IMR-90 (cell line): ENCODE results near the gene ZNF532. TPM values are rescaled to one million over a fixed set of nuclear protein-coding genes. Genes with fewer than 3 reads are reported as not detected.

Experiments
- ATAC-seq: fragments of 200-7000 bp; cut with Tn5 transposase; 2 replicates; pipeline ENCODE4 v1.9.1; 2020; ENCODE audit warnings: low read depth, mild to moderate bottlenecking, moderate library complexity
- BruUV-seq: library from RNA; stranded (reverse); fragments of 400-500 nt; replicated peaks from 2 replicates; lab custom pipeline; 2021; lab: Mats Ljungman, UMichigan
- CTCF ChIA-PET: fragments of 300-600 bp; formaldehyde crosslinking; extraction: SDS; loops from one replicate; lab custom pipeline; 2021; ENCODE audit warnings: antibody characterized with exemption; lab: Yijun Ruan, JAX
- POLR2A ChIA-PET: fragments of 300-600 bp; sonication (Branson Sonifier 250); formaldehyde crosslinking; loops from one replicate; lab custom pipeline; 2022; ENCODE audit warnings: antibody characterized with exemption; ENCODE audit not compliant: unreplicated experiment; lab: Charles Lee
- DNase-seq: peaks from one replicate; pipeline ENCODE4 v3.0.0; 2013
- H2AFZ ChIP-seq: replicated peaks from 2 replicates; pipeline ENCODE3; 2013; ENCODE audit warnings: low read length, mild to moderate bottlenecking; ENCODE audit not compliant: poor library complexity
- H2AK5ac ChIP-seq: 2 replicates; pipeline ENCODE4 v1.6.1; 2013; ENCODE audit warnings: low read depth, low read length, inconsistent platforms
- H2AK9ac ChIP-seq: replicated peaks from 2 replicates; pipeline ENCODE3; 2013; ENCODE audit warnings: mild to moderate bottlenecking, low read depth, low read length, moderate library complexity; ENCODE audit not compliant: poor library complexity
- H2BK120ac ChIP-seq: 2 replicates; pipeline ENCODE4 v1.6.1; 2013; ENCODE audit warnings: low read depth, low read length, inconsistent platforms
- H2BK15ac ChIP-seq: 3 replicates; pipeline ENCODE4 v1.6.1; 2013; ENCODE audit warnings: low read depth, low read length, inconsistent platforms
- H2BK20ac ChIP-seq: 2 replicates; pipeline ENCODE4 v1.6.1; 2013; ENCODE audit warnings: low read depth, mild to moderate bottlenecking, inconsistent platforms, low read length, moderate library complexity
- H2BK5ac ChIP-seq: 2 replicates; pipeline ENCODE4 v1.6.1; 2013; ENCODE audit warnings: mild to moderate bottlenecking, low read depth, low read length, inconsistent platforms; ENCODE audit not compliant: poor library complexity, severe bottlenecking
- H3K14ac ChIP-seq: replicated peaks from 2 replicates; pipeline ENCODE4 v1.6.1; 2013; ENCODE audit warnings: low read depth, low read length, inconsistent platforms
- H3K18ac ChIP-seq: 2 replicates; pipeline ENCODE4 v1.6.1; 2013; ENCODE audit warnings: low read depth, low read length, control low read depth
- H3K23ac ChIP-seq: 2 replicates; pipeline ENCODE4 v1.6.1; 2013; ENCODE audit warnings: low read depth, low read length, inconsistent platforms
- H3K27ac ChIP-seq: 2 replicates; pipeline ENCODE4 v1.5.1; 2013; ENCODE audit warnings: mild to moderate bottlenecking, control low read depth, low read length; ENCODE audit not compliant: insufficient read depth
- H3K27me3 ChIP-seq: 2 replicates; pipeline ENCODE4 v1.6.1; 2013; ENCODE audit warnings: low read length; ENCODE audit not compliant: control insufficient read depth, insufficient read depth
- H3K36me3 ChIP-seq: 2 replicates; pipeline ENCODE4 v1.6.1; 2013; ENCODE audit warnings: low read length, mixed read lengths; ENCODE audit not compliant: control insufficient read depth, insufficient read depth
- H3K4ac ChIP-seq: 2 replicates; pipeline ENCODE4 v1.6.1; 2013; ENCODE audit warnings: low read depth, low read length, inconsistent platforms
- H3K4me1 ChIP-seq: 2 replicates; pipeline ENCODE4 v1.6.1; 2013; ENCODE audit warnings: low read length, mixed read lengths; ENCODE audit not compliant: control insufficient read depth, insufficient read depth
- H3K4me2 ChIP-seq: 2 replicates; pipeline ENCODE4 v1.6.1; 2013; ENCODE audit warnings: low read depth, mild to moderate bottlenecking, control low read depth, low read length, moderate library complexity
- H3K4me3 ChIP-seq: 2 replicates; pipeline ENCODE4 v1.5.1; 2013; ENCODE audit warnings: low read depth, mild to moderate bottlenecking, control low read depth, low read length, moderate library complexity; ENCODE audit not compliant: insufficient read depth
- H3K56ac ChIP-seq: 2 replicates; pipeline ENCODE4 v1.6.1; 2013; ENCODE audit warnings: low read length, inconsistent platforms; ENCODE audit not compliant: insufficient read depth; ENCODE audit errors: extremely low read depth
- H3K79me1 ChIP-seq, 2 experiments: 2 replicates each; pipeline ENCODE4 v1.6.1; 2013; ENCODE audit warnings: low read length in 2 of 2, inconsistent platforms in 1 of 2, low read depth in 1 of 2
- H3K9ac ChIP-seq: 2 replicates; pipeline ENCODE4 v1.6.1; 2013; ENCODE audit warnings: low read depth, low read length, control low read depth
- H3K9me1 ChIP-seq: 2 replicates; pipeline ENCODE4 v1.6.1; 2013; ENCODE audit warnings: low read length, inconsistent platforms; ENCODE audit not compliant: insufficient read depth
- H3K9me3 ChIP-seq: 2 replicates; pipeline ENCODE4 v1.6.1; 2013; ENCODE audit warnings: low read length; ENCODE audit not compliant: control insufficient read depth, insufficient read depth
- H4K20me1 ChIP-seq: 2 replicates; pipeline ENCODE4 v1.6.1; 2013; ENCODE audit warnings: low read length, inconsistent platforms; ENCODE audit not compliant: insufficient read depth
- H4K5ac ChIP-seq: 2 replicates; pipeline ENCODE4 v1.6.1; 2013; ENCODE audit warnings: mild to moderate bottlenecking, low read depth, low read length, control low read depth
- H4K8ac ChIP-seq, 2 experiments: 2 replicates each; pipeline ENCODE4 v1.6.1; 2013; ENCODE audit warnings: low read depth in 2 of 2, low read length in 2 of 2, control low read depth in 1 of 2, inconsistent platforms in 1 of 2
- H4K91ac ChIP-seq: 2 replicates; pipeline ENCODE4 v1.6.1; 2013; ENCODE audit warnings: low read depth, low read length, inconsistent platforms; ENCODE audit not compliant: insufficient read depth
- BHLHE40 ChIP-seq: fragments of 150-350 bp; IDR thresholded peaks from 2 replicates; pipeline ENCODE4 v1.6.1; 2016; ENCODE audit warnings: mild to moderate bottlenecking, low read depth, low read length
- CHD1 ChIP-seq: IDR thresholded peaks from 2 replicates; pipeline ENCODE4 v1.6.1; 2012; ENCODE audit warnings: low read depth, low read length, improper control_type of control experiment
- CTCF ChIP-seq: conservative IDR thresholded peaks from 2 replicates; pipeline ENCODE4 v1.5.1; 2012; ENCODE audit warnings: mild to moderate bottlenecking, low read depth, low read length, improper control_type of control experiment
- ELK1 ChIP-seq: fragments of 150-350 bp; IDR thresholded peaks from 2 replicates; pipeline ENCODE4 v1.6.1; 2016; ENCODE audit warnings: low read depth, mild to moderate bottlenecking, low read length, moderate library complexity, borderline replicate concordance
- FOS ChIP-seq: fragments of 150-350 bp; IDR thresholded peaks from 2 replicates; pipeline ENCODE4 v1.6.1; 2016; ENCODE audit warnings: low read depth, low read length
- MAFK ChIP-seq: IDR thresholded peaks from 2 replicates; pipeline ENCODE4 v1.6.1; 2012; ENCODE audit warnings: low read depth, low read length, improper control_type of control experiment
- MXI1 ChIP-seq: IDR thresholded peaks from 2 replicates; pipeline ENCODE4 v1.6.1; 2012; ENCODE audit warnings: low read depth, mild to moderate bottlenecking, low read length, moderate library complexity, borderline replicate concordance
- NFE2L2 ChIP-seq: fragments of 150-350 bp; IDR thresholded peaks from 2 replicates; pipeline ENCODE4 v1.6.1; 2016; ENCODE audit warnings: low read depth, mild to moderate bottlenecking, low read length
- SMC3 ChIP-seq: fragments of 150-350 bp; IDR thresholded peaks from 2 replicates; pipeline ENCODE4 v1.6.1; 2016; ENCODE audit warnings: low read depth, mild to moderate bottlenecking, antibody characterized with exemption, low read length, moderate library complexity
- USF2 ChIP-seq: fragments of 150-350 bp; IDR thresholded peaks from 2 replicates; pipeline ENCODE4 v1.6.1; 2017; ENCODE audit warnings: mild to moderate bottlenecking, antibody characterized with exemption, low read length, low read depth
- WGBS, 2 experiments: methylation state at CpG; one replicate each; pipeline versions ENCODE4 v1.1.5 to v1.1.7; 2013; ENCODE audit warnings: missing lambda C conversion rate in 2 of 2; ENCODE audit not compliant: insufficient read length in 1 of 2; ENCODE audit errors: extremely low coverage in 2 of 2; 5-methylcytosine and 5-hydroxymethylcytosine counted together
- dilution Hi-C: fragments of 300-500 bp; cut with HindIII; formaldehyde crosslinking; loops from one replicate; pipeline ENCODE4 v1.14.3; 2018; ENCODE audit warnings: low sequenced_read_pairs; ENCODE audit not compliant: unreplicated experiment
- in situ Hi-C: fragments of 300-500 bp; cut with MboI; formaldehyde crosslinking; loops from 3 replicates; pipeline ENCODE4 v1.14.3; 2019; ENCODE audit warnings: low sequenced_read_pairs, inconsistent platforms, mixed read lengths
- intact Hi-C: fragments of 100-400 bp; cut with micrococcal nuclease; formaldehyde crosslinking; loops from 2 replicates; pipeline ENCODE4 v1.10.0; 2022
- polyA plus RNA-seq, 3 experiments: library from polyadenylated mRNA; depleted of rRNA; stranded (reverse); fragments of >200 nt; gene quantifications; 2 replicates each; pipeline ENCODE4 v1.2.3, GENCODE V29; 2012; ENCODE audit warnings: low replicate concordance in 1 of 3
- total RNA-seq: library from RNA; depleted of rRNA; stranded (reverse); fragments of >200 nt; gene quantifications from 2 replicates; pipeline ENCODE4 v1.2.3, GENCODE V29; 2012

Gene ZNF532
- total and polyA plus RNA-seq, 2 of the 4 experiments (the other 2 are of a cell fraction): 29.9 to 45.8 TPM

- Histone ChIP-seq H3K4me3 (no peak overlapping the region), H3K4ac (no peak overlapping the region), H3K36me3 (peaks cover 16% of the 10 kb centered on the region), H4K5ac (no peak overlapping the region), H3K18ac (no peak overlapping the region), H4K91ac (no peak overlapping the region), H4K20me1 (no peaks in the 10 kb centered on the region; the same call in 1 of the 2 replicates), H2AK9ac (no peak overlapping the region), H3K4me1 (peaks cover 14% of the 10 kb centered on the region), H3K27me3 (no peaks in the 10 kb centered on the region), H4K8ac (no peak overlapping the region), H2BK120ac (no peak overlapping the region), H3K14ac (no peak overlapping the region), H2BK20ac (no peak overlapping the region), H3K4me2 (no peak overlapping the region), H3K79me1 (peaks cover 46 to 59% of the 10 kb centered on the region in 2 experiments), H3K9me1 (peaks cover 26% of the 10 kb centered on the region), H2AK5ac (no peak overlapping the region), H3K27ac (no peak overlapping the region), H2BK15ac (no peak overlapping the region), H2BK5ac (no peak overlapping the region), H3K9me3 (no peaks in the 10 kb centered on the region), H3K23ac (no peak overlapping the region), H3K56ac (no peak overlapping the region), H3K9ac (no peak overlapping the region), H2AFZ (no peak overlapping the region)
- ATAC-seq: no peak
- DNase-seq: no peak
- WGBS, 2 experiments: 88% methylated on average over 1 of the region's 8 CpGs; no CpG with 5 or more reads in 1 of the 2 experiments
- POLR2A ChIA-PET: no interaction called here
- in situ Hi-C loops (no loop called here), dilution Hi-C loops (no loop called here), intact Hi-C loops (no loop called here)
- CTCF ChIA-PET: no interaction called here
- BruUV-seq: no TSS peak
- no peak for TF ChIP-seq ELK1
- TF ChIP-seq CHD1: no peak
- no peak for TF ChIP-seq USF2
- no peak for TF ChIP-seq FOS
- no peak for TF ChIP-seq SMC3
- TF ChIP-seq MXI1: no peak
- no peak for TF ChIP-seq NFE2L2
- no peak for TF ChIP-seq CTCF
- no peak for TF ChIP-seq BHLHE40
- TF ChIP-seq MAFK: no peak
These were observed 97.7 kb downstream of the ZNF532 start for GRCh38 chr18:58962336-58962735.
